ENCODE measurements around the gene NAPG. TPM values are rescaled to one million over a fixed set of nuclear protein-coding genes. Genes with fewer than 3 reads are reported as not detected.

NAPG gene
- total and polyA plus RNA-seq, 2 donors (not counting 3 experiments of a cell fraction or from before 2014, with no cell fraction given): 10.8 to 34.1 TPM

GRCh38 chr18:10519366-10519765 lies 6.5 kb upstream of the NAPG start:
- dilution Hi-C loops (cut with MboI; ENCODE audit: extremely low pct_ligation_motif_present, low sequenced_read_pairs): loop anchor here (25.0 kb wide), 1 partner anchor 532 kb away; no protein-coding TSS in a partner anchor
- no peak overlapping the region for H3K4me3 ChIP-seq (replicated peaks in 1 of 3; ENCODE audit: insufficient read depth in 1 of 3, low read depth in 1 of 3, low read length in 3 of 3)
- H3K4me2 ChIP-seq (ENCODE audit: insufficient read depth, low read length): no peak overlapping the region
- H3K9me1 ChIP-seq (replicated peaks; ENCODE audit: control insufficient read depth, extremely low read depth, insufficient read depth, low read length): no peaks in the 10 kb centered on the region
- H3K9me3 ChIP-seq (replicated peaks; ENCODE audit: control insufficient read depth, insufficient read depth, low read length): no peaks in the 10 kb centered on the region
- H2AFZ ChIP-seq (ENCODE audit: low read depth, low read length): no peak overlapping the region
- no peaks in the 10 kb centered on the region for H3K36me3 ChIP-seq (ENCODE audit: control insufficient read depth in 2 of 2, extremely low read depth in 1 of 2, insufficient read depth in 2 of 2, low read length in 2 of 2)
- CTCF ChIA-PET: interaction anchor here (0.8 to 6.1 kb wide), 18 partner anchors 12 to 568 kb away, joined by 3 to 186 read pairs (median 4); no protein-coding TSS in a partner anchor
- BruUV-seq (replicated peaks): no TSS peak
- H4K20me1 ChIP-seq (replicated peaks; ENCODE audit: control insufficient read depth, extremely low read depth, insufficient read depth, low read length): no peaks in the 10 kb centered on the region
- no peak overlapping the region for H3K27ac ChIP-seq (ENCODE audit: insufficient read depth, low read depth, low read length)
- no peaks in the 10 kb centered on the region for H3K79me2 ChIP-seq (ENCODE audit: control insufficient read depth, insufficient read depth, low read length)
- peaks cover 33 to 52% of the 10 kb centered on the region in 2 experiments for H3K27me3 ChIP-seq (ENCODE audit: control insufficient read depth in 2 of 2, insufficient read depth in 2 of 2, low read length in 2 of 2)
- FAIRE-seq (no peak), DNase-seq (ENCODE audit: low read depth, low spot score) (no peak)
- H3K4me1 ChIP-seq (ENCODE audit: control insufficient read depth, extremely low read depth, insufficient read depth, low read length): no peaks in the 10 kb centered on the region
- intact Hi-C loops (cut with micrococcal nuclease): no loop called here
- POLR2A ChIA-PET: no interaction called here
- no peak for TF ChIP-seq CTCF (IDR thresholded peaks at IDR 0.05; ENCODE audit: extremely low read depth in 1 of 2, insufficient read depth in 1 of 2, low read depth in 1 of 2, low read length in 2 of 2)
- no peak for TF ChIP-seq EZH2 (IDR thresholded peaks at IDR 0.05; ENCODE audit: borderline replicate concordance, low read depth, low read length, severe bottlenecking)
- no peak for TF ChIP-seq FOS (IDR thresholded peaks at IDR 0.05; ENCODE audit: borderline replicate concordance, insufficient read depth, low read length)
- TF ChIP-seq GATA2 (IDR thresholded peaks at IDR 0.05; ENCODE audit: insufficient read depth, insufficient read length, low read depth, low read length): no peak
- no peak for TF ChIP-seq POLR2AphosphoS5 (IDR thresholded peaks at IDR 0.05; ENCODE audit: insufficient read depth, low read depth, low read length)
- TF ChIP-seq MYC (IDR thresholded peaks at IDR 0.05; ENCODE audit: low read depth, low read length): no peak
- TF ChIP-seq POLR2A (IDR thresholded peaks at IDR 0.05; ENCODE audit: low read depth, low read length): no peak
- TF ChIP-seq MAX (IDR thresholded peaks at IDR 0.05; ENCODE audit: insufficient read depth, insufficient read length): no peak
- no peak for TF ChIP-seq JUN (IDR thresholded peaks at IDR 0.05; ENCODE audit: borderline replicate concordance, insufficient read depth, insufficient read length, low read depth)
- no peak overlapping the region for H3K9ac ChIP-seq (replicated peaks; ENCODE audit: extremely low read depth, insufficient read depth, low read length)
